Fibroblast of lung (primary cell): Measurements from ENCODE around the gene UCKL1. TPM values are rescaled to one million over a fixed set of nuclear protein-coding genes. Genes with fewer than 3 reads are reported as not detected.

Experiments
- DNase-seq, 2 donors: peaks; one replicate each; pipeline versions ENCODE4 v3.0.0 to v3.0.0-alpha.2; 2010; ENCODE audit warnings: low read depth in 2 of 2
- H2AFZ ChIP-seq: 2 replicates; pipeline ENCODE4 v1.5.1; 2012; ENCODE audit warnings: low read length, control low read depth, inconsistent platforms
- H3K27ac ChIP-seq: 2 replicates; pipeline ENCODE4 v1.5.1; 2011; ENCODE audit warnings: low read length, control low read depth; ENCODE audit not compliant: insufficient read depth
- H3K27me3 ChIP-seq: 2 replicates; pipeline ENCODE4 v1.5.1; 2011; ENCODE audit warnings: mild to moderate bottlenecking, low read length; ENCODE audit not compliant: control insufficient read depth, insufficient read depth
- H3K36me3 ChIP-seq: 2 replicates; pipeline ENCODE4 v1.5.1; 2011; ENCODE audit warnings: low read length; ENCODE audit not compliant: control insufficient read depth, insufficient read depth
- H3K4me1 ChIP-seq: 2 replicates; pipeline ENCODE4 v1.5.1; 2011; ENCODE audit warnings: low read length; ENCODE audit not compliant: control insufficient read depth, insufficient read depth; ENCODE audit errors: extremely low read depth
- H3K4me2 ChIP-seq: 2 replicates; pipeline ENCODE4 v1.5.1; 2011; ENCODE audit warnings: low read length, control low read depth; ENCODE audit not compliant: insufficient read depth; ENCODE audit errors: extremely low read depth
- H3K4me3 ChIP-seq, 4 experiments: fragments of 200-600 bp in 1 of 4; sonication (generic) in 1 of 4; replicated peaks in 1 of 4; 2 replicates each; pipeline ENCODE4 v1.5.1; 2011 to 2016; ENCODE audit warnings: low read length in 4 of 4, low read depth in 3 of 4, mild to moderate bottlenecking in 3 of 4, control low read depth in 2 of 4, inconsistent platforms in 1 of 4, mixed read lengths in 1 of 4; ENCODE audit not compliant: insufficient read depth in 1 of 4; ENCODE audit errors: control extremely low read depth in 1 of 4
- H3K79me2 ChIP-seq: 2 replicates; pipeline ENCODE4 v1.5.1; 2012; ENCODE audit warnings: mild to moderate bottlenecking, low read length, inconsistent platforms; ENCODE audit not compliant: control insufficient read depth, insufficient read depth
- H3K9ac ChIP-seq: 2 replicates; pipeline ENCODE4 v1.5.1; 2011; ENCODE audit warnings: mild to moderate bottlenecking, low read length, control low read depth; ENCODE audit not compliant: insufficient read depth
- H3K9me3 ChIP-seq: 2 replicates; pipeline ENCODE4 v1.5.1; 2012; ENCODE audit warnings: low read depth, low read length; ENCODE audit not compliant: control insufficient read depth, insufficient read depth
- H4K20me1 ChIP-seq: 2 replicates; pipeline ENCODE4 v1.5.1; 2011; ENCODE audit warnings: low read length; ENCODE audit not compliant: control insufficient read depth, insufficient read depth; ENCODE audit errors: extremely low read depth
- CTCF ChIP-seq, 2 donors: IDR thresholded peaks in 1 of 2; conservative IDR thresholded peaks in 1 of 2; 1 replicate in 1 of 2; 2 replicates in 1 of 2; pipeline ENCODE4 v1.5.1; 2011 to 2012; ENCODE audit warnings: low read length in 2 of 2, control low read depth in 1 of 2, inconsistent platforms in 1 of 2, low read depth in 1 of 2, mild to moderate bottlenecking in 1 of 2
- EZH2 ChIP-seq: IDR thresholded peaks from 2 replicates; pipeline ENCODE4 v1.5.1; 2012; ENCODE audit warnings: low read length, control low read depth, mild to moderate bottlenecking; ENCODE audit errors: missing control alignments
- polyA plus RNA-seq, 2 donors: library from polyadenylated mRNA; depleted of rRNA in 1 of 2; stranded (reverse) in 1 of 2; unstranded in 1 of 2; fragments of >200 nt; gene quantifications; 2 replicates each; pipeline ENCODE4 v1.2.1, GENCODE V29; 2011 to 2012; ENCODE audit warnings: missing spikeins in 1 of 2
- total RNA-seq: library from RNA; depleted of rRNA; stranded (reverse); fragments of >200 nt; gene quantifications from 2 replicates; pipeline ENCODE4 v1.2.1, GENCODE V29; 2014

Gene UCKL1
- total and polyA plus RNA-seq, 2 donors (not counting 1 experiment from before 2014, with no cell fraction given): 16.4 to 27.9 TPM

GRCh38 chr20:63929071-63929470 lies 27.1 kb downstream of the UCKL1 start:
- no peaks in the 10 kb centered on the region for H4K20me1 ChIP-seq
- H3K9ac ChIP-seq: no peak overlapping the region
- peaks cover 19% of the 10 kb centered on the region for H3K79me2 ChIP-seq
- H3K9me3 ChIP-seq: no peaks in the 10 kb centered on the region
- H3K4me2 ChIP-seq: no peak overlapping the region
- H3K4me1 ChIP-seq: no peaks in the 10 kb centered on the region
- H3K27ac ChIP-seq: no peak overlapping the region
- H3K27me3 ChIP-seq: no peaks in the 10 kb centered on the region
- no peak overlapping the region for H3K4me3 ChIP-seq
- H2AFZ ChIP-seq: no peak overlapping the region
- no peak for DNase-seq
- H3K36me3 ChIP-seq: peaks cover 21% of the 10 kb centered on the region
- no peak for TF ChIP-seq EZH2
- no peak for TF ChIP-seq CTCF (conservative IDR thresholded peaks at IDR 0.05 in 1 of 2, IDR thresholded peaks at IDR 0.05 in 1 of 2; ENCODE audit: low read depth in 1 of 2, low read length in 2 of 2)

- H2AFZ ChIP-seq: no peak overlapping the region
- DNase-seq: no peak
- H3K9ac ChIP-seq: no peak overlapping the region
- no peaks in the 10 kb centered on the region for H3K27me3 ChIP-seq
- no peaks in the 10 kb centered on the region for H3K9me3 ChIP-seq
- no peaks in the 10 kb centered on the region for H3K4me1 ChIP-seq
- H3K27ac ChIP-seq: no peak overlapping the region
- TF ChIP-seq CTCF (conservative IDR thresholded peaks at IDR 0.05 in 1 of 2, IDR thresholded peaks at IDR 0.05 in 1 of 2; ENCODE audit: low read depth in 1 of 2, low read length in 2 of 2) (no peak), EZH2 (no peak)
- H3K79me2 ChIP-seq: peaks cover 28% of the 10 kb centered on the region
- H3K36me3 ChIP-seq: peaks cover 11% of the 10 kb centered on the region
- H3K4me2 ChIP-seq: no peak overlapping the region
- H3K4me3 ChIP-seq: no peak overlapping the region
- H4K20me1 ChIP-seq: no peaks in the 10 kb centered on the region
These were observed 29.9 kb downstream of the UCKL1 start for GRCh38 chr20:63926298-63926697.

GRCh38 chr20:63924241-63924640 lies 32.0 kb downstream of the UCKL1 start:
- Histone ChIP-seq H3K36me3 (peaks cover 7% of the 10 kb centered on the region), H3K9me3 (no peaks in the 10 kb centered on the region), H3K27me3 (no peaks in the 10 kb centered on the region), H3K4me2 (no peak overlapping the region), H3K27ac (no peak overlapping the region), H3K4me3 (no peak overlapping the region), H3K9ac (no peak overlapping the region), H2AFZ (no peak overlapping the region), H4K20me1 (no peaks in the 10 kb centered on the region), H3K4me1 (no peaks in the 10 kb centered on the region), H3K79me2 (peaks cover 32% of the 10 kb centered on the region)
- no peak for TF ChIP-seq CTCF (conservative IDR thresholded peaks at IDR 0.05 in 1 of 2, IDR thresholded peaks at IDR 0.05 in 1 of 2; ENCODE audit: low read depth in 1 of 2, low read length in 2 of 2)
- no peak for TF ChIP-seq EZH2
- DNase-seq: no peak
